ENCODE data around the gene CCDC92. TPM values are rescaled to one million over a fixed set of nuclear protein-coding genes. Genes with fewer than 3 reads are reported as not detected.

Gene CCDC92
- total RNA-seq, 2 experiments from 2014 or later, result 3.3 to 3.7 TPM

DNA sequence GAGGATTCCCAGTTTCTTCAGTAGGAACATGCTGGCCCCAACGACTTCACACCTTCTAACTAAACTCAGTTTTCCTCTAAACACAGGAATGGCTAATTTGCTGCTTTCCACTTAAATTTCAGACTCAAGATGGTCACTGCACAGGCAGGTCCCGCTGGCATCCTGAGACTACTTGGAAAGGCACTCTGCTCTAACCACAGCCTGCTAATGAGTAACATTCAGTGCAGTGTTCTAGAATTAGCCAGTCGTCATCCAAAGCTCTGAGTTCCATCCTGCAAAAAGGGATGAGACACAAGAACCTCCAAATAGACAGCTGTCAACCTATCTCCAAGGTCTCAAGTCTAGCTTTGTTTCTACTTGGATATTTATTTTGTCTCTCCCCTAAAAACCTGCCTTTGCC, 6.0 kb downstream of the CCDC92 start:
- no peak for DNase-seq
- peaks cover 20% of the 10 kb centered on the region for H3K4me1 Mint-ChIP-seq (ENCODE audit: low read depth)
- no peak overlapping the region for H3K4me3 Mint-ChIP-seq
- CTCF ChIA-PET, result interaction anchor here (0.6 kb wide), 2 partner anchors 61 to 124 kb away, joined by 3 read pairs; no protein-coding TSS in a partner anchor
- no peaks in the 10 kb centered on the region for H3K9me3 Mint-ChIP-seq
- H3K27ac Mint-ChIP-seq, result no peak overlapping the region
- intact Hi-C loops (cut with micrococcal nuclease), result no loop called here
- H3K36me3 Mint-ChIP-seq (ENCODE audit: low read depth), result no peaks in the 10 kb centered on the region
- H3K27me3 Mint-ChIP-seq (ENCODE audit: low read depth), result no peaks in the 10 kb centered on the region

DNA sequence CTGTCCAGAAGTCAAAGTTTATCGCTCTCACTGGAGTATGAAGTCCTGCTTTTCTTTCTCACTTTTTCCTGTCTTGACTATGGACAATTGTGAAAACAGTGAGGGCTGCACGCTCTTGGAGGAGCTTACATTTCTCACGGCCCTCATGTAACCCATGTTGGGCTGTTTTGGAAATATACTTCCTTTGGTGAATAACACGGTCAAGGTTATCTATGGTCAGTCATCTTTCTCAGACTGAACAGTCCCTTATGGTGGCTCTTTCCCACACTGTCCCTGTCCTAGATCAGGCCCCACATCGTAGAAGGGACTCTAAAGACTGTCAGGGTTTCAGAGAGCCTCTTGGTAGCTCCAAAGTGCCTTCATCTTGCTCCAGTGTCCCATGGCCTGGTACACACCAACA, 7.2 kb downstream of the CCDC92 start:
- Mint-ChIP-seq H3K36me3 (ENCODE audit: low read depth) (no peaks in the 10 kb centered on the region), H3K27me3 (ENCODE audit: low read depth) (no peaks in the 10 kb centered on the region), H3K4me1 (ENCODE audit: low read depth) (peaks cover 16% of the 10 kb centered on the region), H3K9me3 (no peaks in the 10 kb centered on the region), H3K4me3 (no peak overlapping the region), H3K27ac (no peak overlapping the region)
- DNase-seq, result no peak
- intact Hi-C loops (cut with micrococcal nuclease), result no loop called here
- CTCF ChIA-PET, result interaction anchor here (0.9 to 1.2 kb wide), 2 partner anchors 26 to 67 kb away, joined by 3 to 4 read pairs; no protein-coding TSS in a partner anchor

DNA sequence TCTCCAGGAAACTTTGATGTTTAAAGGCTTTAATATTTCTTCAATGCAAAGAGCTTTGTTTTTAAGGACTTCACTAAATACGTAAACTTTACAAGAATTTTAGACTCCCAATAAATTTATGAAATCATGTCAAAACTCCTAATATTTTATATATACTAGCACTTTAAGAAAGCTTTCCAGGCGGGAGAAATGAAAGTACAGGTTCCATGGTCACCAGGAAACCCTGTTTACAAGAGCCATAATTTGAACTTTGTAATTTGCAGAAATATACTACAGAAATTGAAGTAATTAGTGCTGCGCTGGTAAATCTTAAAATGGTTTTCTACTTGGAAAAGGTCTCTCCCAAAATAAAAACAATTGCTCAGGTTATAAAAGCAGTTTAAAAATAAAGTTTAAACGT, 8.8 kb downstream of the CCDC92 start:
- DNase-seq, result no peak
- H3K36me3 Mint-ChIP-seq (ENCODE audit: low read depth), result no peaks in the 10 kb centered on the region
- intact Hi-C loops (cut with micrococcal nuclease), result no loop called here
- peaks cover 5% of the 10 kb centered on the region for H3K4me1 Mint-ChIP-seq (ENCODE audit: low read depth)
- H3K4me3 Mint-ChIP-seq, result no peak overlapping the region
- no peaks in the 10 kb centered on the region for H3K9me3 Mint-ChIP-seq
- CTCF ChIA-PET, result interaction anchor here (1.1 kb wide), 1 partner anchor 20 kb away, joined by 3 read pairs; no protein-coding TSS in a partner anchor
- no peaks in the 10 kb centered on the region for H3K27me3 Mint-ChIP-seq (ENCODE audit: low read depth)
- no peak overlapping the region for H3K27ac Mint-ChIP-seq

DNA sequence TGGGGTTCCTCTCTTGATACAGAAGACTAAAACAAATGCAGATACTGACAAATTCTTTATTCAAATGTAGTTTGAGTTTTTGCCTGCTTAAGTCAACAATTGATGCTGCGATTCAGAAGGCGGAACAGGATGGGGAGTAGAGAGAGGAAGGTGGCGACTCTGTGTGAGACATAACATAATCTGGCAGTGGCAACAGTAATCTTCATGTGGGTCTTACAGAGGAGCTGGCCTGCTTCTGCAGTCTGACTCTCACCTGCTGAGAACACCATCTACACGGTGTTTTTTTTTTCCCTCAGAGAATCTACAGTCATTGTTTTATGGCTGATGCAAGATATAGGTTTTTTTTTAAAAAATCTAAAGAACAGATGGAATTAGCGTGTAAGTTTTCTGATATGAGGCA, 10.1 kb downstream of the CCDC92 start:
- no peaks in the 10 kb centered on the region for H3K27me3 Mint-ChIP-seq (ENCODE audit: low read depth)
- CTCF ChIA-PET, result interaction anchor here (0.6 to 1.5 kb wide), 7 partner anchors 44 to 782 kb away, joined by 3 to 6 read pairs (median 4); no protein-coding TSS in a partner anchor
- DNase-seq, result no peak
- intact Hi-C loops (cut with micrococcal nuclease), result no loop called here
- H3K4me3 Mint-ChIP-seq, result no peak overlapping the region
- no peaks in the 10 kb centered on the region for H3K36me3 Mint-ChIP-seq (ENCODE audit: low read depth)
- peaks cover 5% of the 10 kb centered on the region for H3K4me1 Mint-ChIP-seq (ENCODE audit: low read depth)
- no peaks in the 10 kb centered on the region for H3K9me3 Mint-ChIP-seq
- no peak overlapping the region for H3K27ac Mint-ChIP-seq

DNA sequence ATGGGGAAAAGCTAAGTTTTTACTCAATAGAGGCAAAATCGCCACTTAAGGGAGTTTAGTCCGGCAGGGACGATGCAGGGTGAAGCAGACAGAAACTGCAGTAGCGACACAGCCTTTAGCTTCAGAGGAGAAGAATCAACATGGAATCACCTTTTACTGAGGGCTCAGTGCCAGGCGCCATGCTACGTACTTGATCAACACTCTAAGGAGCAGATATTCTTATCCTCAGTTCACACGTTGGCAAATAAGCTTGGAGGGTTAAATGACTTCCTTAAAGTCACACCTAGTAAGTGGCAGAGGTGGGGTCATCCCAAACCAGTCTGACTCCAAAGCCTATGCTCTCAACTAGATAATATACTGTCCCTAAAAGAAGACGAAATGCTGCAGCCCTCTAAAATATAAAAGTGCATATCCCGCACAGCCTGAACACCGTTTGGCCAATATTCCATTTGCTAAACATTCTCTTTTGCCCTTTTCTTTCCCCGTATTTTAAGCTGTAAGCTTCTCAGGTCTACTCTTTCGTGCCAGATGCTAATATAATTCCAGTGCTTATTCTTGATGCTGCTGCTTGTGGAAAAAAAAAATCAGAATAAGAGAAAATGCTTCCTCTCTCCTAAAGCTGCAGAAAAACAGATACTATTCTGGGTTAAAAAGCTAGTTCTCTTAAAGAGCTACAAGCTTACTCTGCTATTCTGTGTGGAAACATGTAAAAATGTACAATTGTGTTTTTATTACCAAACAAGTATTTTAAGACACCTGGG, 10.9 kb downstream of the CCDC92 start:
- no peaks in the 10 kb centered on the region for H3K9me3 Mint-ChIP-seq
- no peak overlapping the region for H3K27ac Mint-ChIP-seq

DNA sequence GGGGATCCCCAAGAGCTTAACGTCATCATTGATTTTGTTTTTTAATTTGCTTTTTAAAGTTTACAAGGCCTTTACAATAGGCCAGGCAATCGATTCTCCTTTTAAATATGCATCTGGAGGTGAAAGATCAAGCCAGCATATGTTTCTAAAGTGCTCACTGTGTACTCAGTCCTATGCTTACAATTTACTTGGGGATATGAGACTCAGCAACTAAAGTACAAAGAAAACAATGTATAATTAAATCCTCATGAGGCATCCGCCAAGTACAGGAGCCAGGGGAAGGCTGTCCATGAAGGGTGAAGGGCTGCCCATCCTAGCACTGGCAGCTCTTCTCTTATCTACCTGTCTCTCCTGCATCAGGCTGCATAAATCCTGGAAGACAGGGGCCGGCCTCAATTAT, 11.8 kb downstream of the CCDC92 start:
- DNase-seq, result no peak
- CTCF ChIA-PET, result interaction anchor here (0.7 to 1.2 kb wide), 3 partner anchors 9 to 71 kb away, joined by 3 to 4 read pairs (median 4); no protein-coding TSS in a partner anchor
- Mint-ChIP-seq H3K4me3 (no peak overlapping the region), H3K27ac (no peak overlapping the region), H3K27me3 (ENCODE audit: low read depth) (no peaks in the 10 kb centered on the region), H3K4me1 (ENCODE audit: low read depth) (peaks cover 5% of the 10 kb centered on the region), H3K36me3 (ENCODE audit: low read depth) (no peaks in the 10 kb centered on the region), H3K9me3 (no peaks in the 10 kb centered on the region)
- intact Hi-C loops (cut with micrococcal nuclease), result no loop called here

More for the DNA sequence above, 10.9 kb downstream of the CCDC92 start:
- peaks cover 5% of the 10 kb centered on the region for H3K4me1 Mint-ChIP-seq (ENCODE audit: low read depth)
- no peak overlapping the region for H3K4me3 Mint-ChIP-seq
- no peaks in the 10 kb centered on the region for H3K36me3 Mint-ChIP-seq (ENCODE audit: low read depth)
- intact Hi-C loops (cut with micrococcal nuclease), result no loop called here
- no peak for DNase-seq
- CTCF ChIA-PET, result interaction anchor here (0.6 to 1.5 kb wide), 8 partner anchors 10 to 783 kb away, joined by 3 to 6 read pairs (median 4); no protein-coding TSS in a partner anchor
- H3K27me3 Mint-ChIP-seq (ENCODE audit: low read depth), result no peaks in the 10 kb centered on the region

DNA sequence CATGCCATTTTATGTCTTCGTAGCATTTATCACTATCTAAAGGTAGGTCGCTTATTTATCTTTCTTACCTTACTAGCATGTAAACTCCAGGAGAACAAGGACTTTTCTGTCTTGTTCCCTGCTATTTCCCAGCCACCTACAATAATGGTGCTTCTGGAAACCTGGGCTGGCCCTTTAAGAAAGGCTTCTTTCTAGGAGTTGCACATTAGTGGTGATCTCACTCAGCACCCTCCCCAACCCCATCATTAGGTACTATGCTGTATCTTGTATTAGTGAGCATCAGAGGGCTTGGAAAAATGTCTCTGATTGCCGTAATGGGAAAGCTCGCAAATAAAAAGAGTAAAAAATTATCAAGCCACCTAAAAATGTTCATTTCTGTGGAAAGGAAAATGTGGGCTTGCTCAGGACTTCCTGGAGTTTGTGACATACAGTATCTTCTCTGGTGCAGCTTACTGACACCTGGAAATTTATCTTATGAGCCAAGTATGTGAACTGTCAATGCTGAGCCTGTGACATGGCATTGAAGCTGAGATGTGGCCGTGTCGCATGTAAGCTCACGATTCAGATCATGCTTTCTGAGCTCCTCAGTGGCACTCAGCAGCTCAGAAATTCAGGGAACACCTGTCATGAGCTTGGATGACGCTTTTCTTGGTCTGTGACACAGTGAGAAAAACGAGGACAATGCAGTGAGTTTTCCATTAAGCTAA, 12.4 kb downstream of the CCDC92 start:
- H3K27me3 Mint-ChIP-seq (ENCODE audit: low read depth), result no peaks in the 10 kb centered on the region
- H3K9me3 Mint-ChIP-seq, result no peaks in the 10 kb centered on the region
- no peak for DNase-seq
- CTCF ChIA-PET, result interaction anchor here (0.6 to 1.2 kb wide), 4 partner anchors 15 to 1303 kb away, joined by 3 to 4 read pairs (median 3); no protein-coding TSS in a partner anchor
- no peak overlapping the region for H3K27ac Mint-ChIP-seq
- intact Hi-C loops (cut with micrococcal nuclease), result no loop called here
- H3K36me3 Mint-ChIP-seq (ENCODE audit: low read depth), result no peaks in the 10 kb centered on the region
- H3K4me1 Mint-ChIP-seq (ENCODE audit: low read depth), result peaks cover 5% of the 10 kb centered on the region
- H3K4me3 Mint-ChIP-seq, result no peak overlapping the region

DNA sequence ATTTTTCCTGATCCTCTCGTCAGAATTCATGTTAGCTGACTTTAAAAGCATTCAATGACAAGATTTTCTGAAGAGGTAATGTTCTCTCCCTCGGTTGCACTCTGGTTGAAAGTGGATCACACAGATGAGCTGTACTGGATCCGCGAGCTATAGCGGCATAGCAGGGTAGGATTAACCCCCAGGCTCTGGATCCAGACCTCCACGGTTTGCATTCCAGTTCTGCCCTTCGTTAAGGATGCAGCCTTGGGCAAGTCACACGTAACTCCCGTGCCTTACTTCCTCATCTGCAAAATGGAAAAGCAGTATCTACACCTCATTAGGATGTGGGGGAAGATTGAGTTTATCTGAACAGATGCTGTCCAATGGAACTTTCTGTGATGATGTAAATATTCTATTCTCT, 13.8 kb downstream of the CCDC92 start:
- peaks cover 5% of the 10 kb centered on the region for H3K4me1 Mint-ChIP-seq (ENCODE audit: low read depth)
- no peak overlapping the region for H3K27ac Mint-ChIP-seq
- H3K27me3 Mint-ChIP-seq (ENCODE audit: low read depth), result no peaks in the 10 kb centered on the region
- H3K9me3 Mint-ChIP-seq, result no peaks in the 10 kb centered on the region
- DNase-seq, result no peak
- no peak overlapping the region for H3K4me3 Mint-ChIP-seq
- CTCF ChIA-PET, result no interaction called here
- intact Hi-C loops (cut with micrococcal nuclease), result no loop called here
- H3K36me3 Mint-ChIP-seq (ENCODE audit: low read depth), result no peaks in the 10 kb centered on the region

DNA sequence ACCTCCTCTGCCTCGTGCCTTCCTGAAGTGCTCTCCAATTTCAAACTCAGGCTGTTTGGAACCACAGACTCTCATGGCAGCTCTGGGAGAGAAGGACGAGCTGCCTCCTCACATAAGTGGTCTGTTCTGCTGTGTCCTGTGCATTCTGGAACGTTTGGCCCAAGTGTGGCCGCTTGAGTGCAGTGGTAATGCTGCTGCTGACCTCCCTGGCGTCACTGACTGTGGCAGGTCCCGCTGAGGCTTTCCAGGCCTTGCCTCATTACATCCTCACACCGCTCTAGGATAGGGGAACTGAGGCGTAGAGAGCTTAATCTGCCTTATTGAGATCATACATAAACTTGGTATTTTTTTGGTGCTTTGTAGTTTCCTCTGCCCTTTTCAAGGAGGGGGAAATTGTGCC, 14.2 kb downstream of the CCDC92 start:
- Mint-ChIP-seq H3K27ac (no peak overlapping the region), H3K4me3 (no peak overlapping the region), H3K27me3 (ENCODE audit: low read depth) (no peaks in the 10 kb centered on the region), H3K4me1 (ENCODE audit: low read depth) (peaks cover 5% of the 10 kb centered on the region), H3K9me3 (no peaks in the 10 kb centered on the region), H3K36me3 (ENCODE audit: low read depth) (no peaks in the 10 kb centered on the region)
- CTCF ChIA-PET, result no interaction called here
- DNase-seq, result no peak
- intact Hi-C loops (cut with micrococcal nuclease), result no loop called here

DNA sequence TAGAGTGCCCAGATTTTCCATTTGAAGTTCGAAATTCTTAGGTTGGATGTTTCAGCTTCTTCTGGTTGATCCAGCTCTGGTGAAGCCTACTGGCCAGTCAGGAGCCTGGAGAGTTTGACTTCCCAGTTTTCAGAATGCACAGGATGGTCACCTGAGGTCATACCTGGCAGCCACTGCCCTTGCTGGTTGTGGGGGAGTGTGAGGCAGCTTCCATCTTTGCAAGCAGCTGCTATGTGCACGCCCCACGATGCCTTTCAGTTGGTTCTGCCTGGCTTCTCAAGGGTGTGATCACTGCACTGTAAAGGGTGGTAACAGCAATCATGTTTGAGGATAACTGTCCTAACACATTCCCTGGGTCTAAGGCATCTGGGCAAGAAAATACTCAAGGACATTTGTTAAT, 15.4 kb downstream of the CCDC92 start:
- intact Hi-C loops (cut with micrococcal nuclease), result no loop called here
- H3K9me3 Mint-ChIP-seq, result no peaks in the 10 kb centered on the region
- no peaks in the 10 kb centered on the region for H3K4me1 Mint-ChIP-seq (ENCODE audit: low read depth)
- no peak overlapping the region for H3K4me3 Mint-ChIP-seq
- DNase-seq, result no peak
- H3K27me3 Mint-ChIP-seq (ENCODE audit: low read depth), result no peaks in the 10 kb centered on the region
- no peak overlapping the region for H3K27ac Mint-ChIP-seq
- H3K36me3 Mint-ChIP-seq (ENCODE audit: low read depth), result no peaks in the 10 kb centered on the region
- CTCF ChIA-PET, result no interaction called here

DNA sequence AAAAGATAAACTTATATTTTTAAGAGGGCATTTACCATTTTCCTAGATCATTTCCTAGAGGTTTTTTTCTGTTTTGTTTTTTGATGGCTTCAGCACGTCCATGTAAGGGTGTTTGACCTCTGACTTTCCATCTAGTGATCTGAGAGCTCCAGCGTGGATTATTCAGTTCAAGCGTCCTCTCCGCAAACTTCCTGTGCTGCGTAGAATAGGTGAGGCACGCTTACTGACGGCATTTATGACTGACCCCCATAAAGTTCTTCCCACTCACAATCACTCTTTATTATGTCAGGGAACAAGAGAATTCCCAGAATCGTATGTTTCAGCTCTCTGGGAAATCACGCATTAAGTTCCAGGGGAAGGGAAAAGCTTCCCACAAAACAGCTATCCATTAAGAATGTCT, 16.4 kb downstream of the CCDC92 start:
- H3K36me3 Mint-ChIP-seq (ENCODE audit: low read depth), result no peaks in the 10 kb centered on the region
- CTCF ChIA-PET, result interaction anchor here (2.2 kb wide), 1 partner anchor 18 kb away, joined by 5 read pairs; no protein-coding TSS in a partner anchor
- H3K27me3 Mint-ChIP-seq (ENCODE audit: low read depth), result no peaks in the 10 kb centered on the region
- no peak overlapping the region for H3K4me3 Mint-ChIP-seq
- intact Hi-C loops (cut with micrococcal nuclease), result no loop called here
- no peaks in the 10 kb centered on the region for H3K4me1 Mint-ChIP-seq (ENCODE audit: low read depth)
- H3K27ac Mint-ChIP-seq, result no peak overlapping the region
- DNase-seq, result no peak
- H3K9me3 Mint-ChIP-seq, result no peaks in the 10 kb centered on the region

DNA sequence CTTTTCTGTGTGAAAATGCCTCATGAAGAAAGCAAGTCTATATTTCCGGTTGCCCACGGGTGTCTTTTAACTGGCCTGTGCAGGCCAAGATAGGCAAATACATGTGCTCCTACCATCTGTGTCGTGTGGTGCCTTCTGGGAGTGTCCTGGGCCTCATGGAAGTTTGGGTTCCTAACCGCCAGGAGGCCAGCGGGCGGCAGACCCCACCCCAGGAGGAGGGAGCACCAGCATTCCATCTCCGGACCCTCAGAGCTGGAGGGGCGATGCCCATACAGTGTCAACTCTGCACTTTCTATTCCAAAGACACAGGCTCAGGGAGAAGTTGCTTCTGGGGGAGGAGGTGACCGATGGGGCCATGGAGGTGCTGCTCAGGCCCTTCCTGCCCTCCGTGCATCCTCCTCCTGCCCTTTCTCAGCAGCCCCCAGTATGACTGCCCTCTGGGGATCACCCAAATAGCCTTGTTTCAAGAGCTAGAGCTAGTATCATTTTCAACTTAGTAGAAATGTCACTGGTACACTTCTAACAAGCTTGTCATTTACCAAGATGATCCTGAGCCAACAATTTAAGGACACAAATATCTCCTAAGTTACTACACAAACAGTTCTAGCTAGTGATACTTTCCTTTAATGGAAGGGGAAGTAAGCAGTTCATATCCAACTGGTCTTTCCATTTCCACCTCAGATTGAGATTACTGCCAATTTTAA, 17.8 kb downstream of the CCDC92 start:
- no peaks in the 10 kb centered on the region for H3K36me3 Mint-ChIP-seq (ENCODE audit: low read depth)
- DNase-seq, result no peak
- H3K27me3 Mint-ChIP-seq (ENCODE audit: low read depth), result no peaks in the 10 kb centered on the region
- CTCF ChIA-PET, result interaction anchor here (0.6 to 2.2 kb wide), 2 partner anchors 16 to 249 kb away, joined by 5 to 6 read pairs; no protein-coding TSS in a partner anchor
- H3K4me1 Mint-ChIP-seq (ENCODE audit: low read depth), result no peaks in the 10 kb centered on the region
- intact Hi-C loops (cut with micrococcal nuclease), result no loop called here
- H3K27ac Mint-ChIP-seq, result no peak overlapping the region
- no peaks in the 10 kb centered on the region for H3K9me3 Mint-ChIP-seq
- H3K4me3 Mint-ChIP-seq, result no peak overlapping the region

All from activated naive CD4-positive, alpha-beta T cell treated with anti-CD3 and anti-CD28 coated beads for 36 hours (primary cell).